Astrocyte of the spinal cord (primary cell): ENCODE measurements around the gene HIVEP3.

Experiments
- DNase-seq: peaks from one replicate; pipeline ENCODE4 v3.0.0; 2011; ENCODE audit warnings: low read depth, low spot score
- H3K4me3 ChIP-seq: 2 replicates; pipeline ENCODE4 v1.5.1; 2011; ENCODE audit warnings: low read depth, mild to moderate bottlenecking, low read length, moderate library complexity
- CTCF ChIP-seq: IDR thresholded peaks from 2 replicates; pipeline ENCODE4 v1.5.1; 2012; ENCODE audit warnings: low read depth, mild to moderate bottlenecking, low read length, inconsistent platforms
- in situ Hi-C: cut with HindIII; loops from 2 replicates; pipeline ENCODE4 v1.10.0; 2017; ENCODE audit warnings: low sequenced_read_pairs

Gene HIVEP3

GRCh38 chr1:41615981-41616380 lies 302.7 kb downstream of the HIVEP3 start:
- TF ChIP-seq CTCF: no peak
- DNase-seq: no peak
- in situ Hi-C loops: no loop called here
- H3K4me3 ChIP-seq: no peak overlapping the region

- no peak for TF ChIP-seq CTCF
These were observed 303.4 kb downstream of the HIVEP3 start for GRCh38 chr1:41615316-41615715.

GRCh38 chr1:41614818-41615217 lies 303.9 kb downstream of the HIVEP3 start:
- in situ Hi-C loops: no loop called here
- no peak for DNase-seq
- no peak overlapping the region for H3K4me3 ChIP-seq
- TF ChIP-seq CTCF: no peak

More at GRCh38 chr1:41615316-41615715, 303.4 kb downstream of the HIVEP3 start:
- in situ Hi-C loops: no loop called here
- no peak overlapping the region for H3K4me3 ChIP-seq
- DNase-seq: no peak

GRCh38 chr1:41613689-41614574 lies 304.8 kb downstream of the HIVEP3 start:
- DNase-seq: no peak
- in situ Hi-C loops: no loop called here
- no peak for TF ChIP-seq CTCF
- H3K4me3 ChIP-seq: no peak overlapping the region

GRCh38 chr1:41612953-41613352 lies 305.8 kb downstream of the HIVEP3 start:
- DNase-seq: no peak
- H3K4me3 ChIP-seq: no peak overlapping the region
- no peak for TF ChIP-seq CTCF
- in situ Hi-C loops: no loop called here

- no peak for DNase-seq
- in situ Hi-C loops: no loop called here
- no peak for TF ChIP-seq CTCF
- H3K4me3 ChIP-seq: no peak overlapping the region
These were observed 306.7 kb downstream of the HIVEP3 start for GRCh38 chr1:41611932-41612450.
